Inferior parietal cortex (tissue), 1 donor: ENCODE measurements around the gene CLSTN2.

Experiments used
- DNase-seq: peaks from one replicate; pipeline ENCODE4 v3.0.0-alpha.2; 2016; ENCODE audit errors: extremely low spot score

CLSTN2 gene

GRCh38 chr3:140378571-140379340, 443.8 kb downstream of the CLSTN2 start:
- peak; percentile 61 for DNase-seq

GRCh38 chr3:140384028-140384771, 449.2 kb downstream of the CLSTN2 start:
- DNase-seq, result no peak

GRCh38 chr3:140384876-140385275, 449.9 kb downstream of the CLSTN2 start:
- DNase-seq, result no peak

GRCh38 chr3:140386357-140387100, 451.5 kb downstream of the CLSTN2 start:
- no peak for DNase-seq

GRCh38 chr3:140387244-140387643, 452.3 kb downstream of the CLSTN2 start:
- no peak for DNase-seq

- no peak for DNase-seq
Observed at GRCh38 chr3:140388202-140388922, 453.4 kb downstream of the CLSTN2 start.

GRCh38 chr3:140391061-140391460, 456.1 kb downstream of the CLSTN2 start:
- DNase-seq, result no peak

GRCh38 chr3:140394488-140395133, 459.6 kb downstream of the CLSTN2 start:
- no peak for DNase-seq

- DNase-seq, result no peak
Observed at GRCh38 chr3:140395134-140396075, 460.4 kb downstream of the CLSTN2 start.

GRCh38 chr3:140396110-140396509, 461.1 kb downstream of the CLSTN2 start:
- DNase-seq, result no peak

GRCh38 chr3:140397847-140398246, 462.9 kb downstream of the CLSTN2 start:
- DNase-seq, result no peak

- DNase-seq, result no peak
Observed at GRCh38 chr3:140398387-140398786, 463.4 kb downstream of the CLSTN2 start.

- DNase-seq, result no peak
Observed at GRCh38 chr3:140399871-140400270, 464.9 kb downstream of the CLSTN2 start.

- no peak for DNase-seq
Observed at GRCh38 chr3:140403079-140403478, 468.1 kb downstream of the CLSTN2 start.

GRCh38 chr3:140403608-140404007, 468.6 kb downstream of the CLSTN2 start:
- no peak for DNase-seq

GRCh38 chr3:140406655-140407054, 471.7 kb downstream of the CLSTN2 start:
- no peak for DNase-seq

- no peak for DNase-seq
Observed at GRCh38 chr3:140408252-140408651, 473.3 kb downstream of the CLSTN2 start.

GRCh38 chr3:140416666-140417065, 481.7 kb downstream of the CLSTN2 start:
- DNase-seq, result no peak

GRCh38 chr3:140420621-140421357, 485.8 kb downstream of the CLSTN2 start:
- no peak for DNase-seq
